Psoas muscle (tissue), 8 donors: Measurements from ENCODE around the gene HSP90AB1. TPM values are rescaled to one million over a fixed set of nuclear protein-coding genes. Genes with fewer than 3 reads are reported as not detected.

ENCODE experiments used
- ATAC-seq, 4 donors: fragments of 200-7000 bp; cut with Tn5 transposase; one replicate each; pipeline ENCODE4 v1.9.1; 2020; ENCODE audit warnings: moderate library complexity in 3 of 4, mild to moderate bottlenecking in 2 of 4
- DNase-seq, 2 donors: peaks; one replicate each; pipeline ENCODE4 v3.0.0-alpha.2; 2020
- H3K27ac ChIP-seq: fragments of 200-600 bp; one replicate; pipeline ENCODE4 v1.8.0; 2022
- H3K27me3 ChIP-seq, 3 donors: fragments of 200-600 bp in 1 of 3; one replicate each; pipeline versions ENCODE4 v1.6.1 to v1.8.0; 2013 to 2022; ENCODE audit warnings: low read length in 2 of 3, mild to moderate bottlenecking in 2 of 3, moderate library complexity in 1 of 3; ENCODE audit not compliant: insufficient read depth in 3 of 3
- H3K36me3 ChIP-seq, 2 donors: fragments of 200-600 bp in 1 of 2; one replicate each; pipeline versions ENCODE4 v1.6.1 to v1.8.0; 2013 to 2022; ENCODE audit warnings: low read depth in 1 of 2, mild to moderate bottlenecking in 1 of 2, moderate library complexity in 1 of 2; ENCODE audit not compliant: insufficient read depth in 1 of 2
- H3K4me1 ChIP-seq: fragments of 200-600 bp; one replicate; pipeline ENCODE4 v1.8.0; 2022
- H3K4me3 ChIP-seq: fragments of 200-600 bp; one replicate; pipeline ENCODE4 v1.8.0; 2022; ENCODE audit warnings: mild to moderate bottlenecking
- H3K9me3 ChIP-seq: fragments of 200-600 bp; one replicate; pipeline ENCODE4 v1.8.0; 2022
- CTCF ChIP-seq: fragments of 200-600 bp; IDR thresholded peaks from one replicate; pipeline ENCODE4 v1.8.0; 2022; ENCODE audit warnings: antibody characterized with exemption
- WGBS, 3 donors: extraction: QIAGEN DNeasy Blood & Tissue Kit; methylation state at CpG; one replicate each; pipeline versions ENCODE4 v1.1.6 to v1.1.7; 2013; 5-methylcytosine and 5-hydroxymethylcytosine counted together
- intact Hi-C, 2 donors: fragments of 100-400 bp; cut with DNase I; formaldehyde crosslinking; loops; one replicate each; pipeline versions ENCODE4 v1.11.0 to v1.14.2; 2022
- polyA plus RNA-seq, 3 donors: library from polyadenylated mRNA; stranded (reverse); fragments of 200-250 nt; gene quantifications; one replicate each; pipeline ENCODE4 v1.2.3, GENCODE V29; 2013
- total RNA-seq, 4 donors: library from RNA; stranded (reverse); fragmentation: NEBNext Ultra II Directional in 2 of 4; extraction: Animal tissue kit (Norgen Biotek cat#: 25700) in 2 of 4; gene quantifications; one replicate each; pipeline versions ENCODE4 v1.2.1 to v1.2.4, GENCODE V29; 2021 to 2023
- donor health status: healthy with polysubstance abuse.
- donor health status: DM: no; HTN: no; CAD: no; lungs with moderate emphysema.
- donor health status: Bipolar disorder and iron deficiency.
- donor health status: healthy.
- donor health status: DM: yes; HTN: yes; CAD: no.
- donor health status: DM: no; HTN: no; CAD: no.
- donor health status: DM: no; HTN: no; CAD: no.
- donor health status: DM: yes; HTN: yes; CAD: no.

Gene HSP90AB1
- total and polyA plus RNA-seq, 7 donors = 743 to 1,595 (median 1,150) TPM

- Histone ChIP-seq H3K27me3 (peaks cover 0 to 46% (median 15%) of the 10 kb centered on the region in 3 donors), H3K36me3 (no peaks in the 10 kb centered on the region), H3K27ac (no peak overlapping the region), H3K4me1 (no peaks in the 10 kb centered on the region), H3K9me3 (no peaks in the 10 kb centered on the region), H3K4me3 (no peak overlapping the region)
- DNase-seq (peak in 1 of 2 donors; percentile 25), ATAC-seq (no peak)
- intact Hi-C loops = no loop called here
- no peak for TF ChIP-seq CTCF
- WGBS, 3 donors = 84 to 86% (median 85%) methylated on average over 23 of the region's 23 CpGs
Observed at GRCh38 chr6:44272999-44273566, 26.2 kb downstream of the HSP90AB1 start.

- 63 to 66% (median 65%) methylated on average over 1 of the region's 1 CpG for WGBS, 3 donors
- DNase-seq = no peak
- Histone ChIP-seq H3K4me1 (no peaks in the 10 kb centered on the region), H3K9me3 (no peaks in the 10 kb centered on the region), H3K27ac (no peak overlapping the region), H3K27me3 (peaks cover 0 to 46% (median 16%) of the 10 kb centered on the region in 3 donors), H3K4me3 (no peak overlapping the region), H3K36me3 (no peaks in the 10 kb centered on the region)
- TF ChIP-seq CTCF = no peak
- intact Hi-C loops = no loop called here
- no peak for ATAC-seq
Observed at GRCh38 chr6:44273617-44274016, 26.7 kb downstream of the HSP90AB1 start.

- WGBS, 3 donors = 84 to 92% (median 87%) methylated on average over 55 to 59 of the region's 59 CpGs
- no peak for TF ChIP-seq CTCF
- no peaks in the 10 kb centered on the region for H3K9me3 ChIP-seq
- H3K36me3 ChIP-seq = no peaks in the 10 kb centered on the region
- H3K4me3 ChIP-seq = peak overlapping the region; percentile 61
- ATAC-seq = no peak
- intact Hi-C loops = no loop called here
- H3K4me1 ChIP-seq = no peaks in the 10 kb centered on the region
- no peak overlapping the region for H3K27ac ChIP-seq
- H3K27me3 ChIP-seq = peaks cover 0 to 34% (median 13%) of the 10 kb centered on the region in 3 donors
- DNase-seq = peak in 1 of 2 donors; percentile 46
Observed at GRCh38 chr6:44275271-44275748, 28.4 kb downstream of the HSP90AB1 start.

- Histone ChIP-seq H3K36me3 (no peaks in the 10 kb centered on the region), H3K9me3 (no peaks in the 10 kb centered on the region), H3K27ac (no peak overlapping the region), H3K4me3 (peak overlapping the region; percentile 61), H3K27me3 (peaks cover 0 to 32% (median 13%) of the 10 kb centered on the region in 3 donors), H3K4me1 (no peaks in the 10 kb centered on the region)
- TF ChIP-seq CTCF = no peak
- WGBS, 3 donors = 11 to 16% (median 14%) methylated on average over 70 to 109 of the region's 109 CpGs
- intact Hi-C loops = no loop called here
- peak; percentile 64 to 83 (median 76) for ATAC-seq
- peak in 1 of 2 donors; percentile 24 for DNase-seq
Observed at GRCh38 chr6:44275749-44276648, 29.1 kb downstream of the HSP90AB1 start.
